HAP-1 (cell line): ENCODE data around the gene SRRM2.

Source experiments
- DNase-seq, 2 experiments: peaks; one replicate each; pipeline ENCODE4 v3.0.0-alpha.2; 2016 to 2020; ENCODE audit warnings: low spot score in 2 of 2
- H3K27me3 ChIP-seq: fragments of 250-450 bp; sonication (Bioruptor Pico); 2 replicates; pipeline ENCODE4 v1.5.1; 2020; ENCODE audit warnings: low read depth, mild to moderate bottlenecking, moderate library complexity
- H3K36me3 ChIP-seq: fragments of 250-450 bp; sonication (Bioruptor Pico); replicated peaks from 2 replicates; pipeline ENCODE4 v1.5.1; 2020; ENCODE audit warnings: mild to moderate bottlenecking
- H3K4me1 ChIP-seq: fragments of 250-450 bp; sonication (Bioruptor Pico); 2 replicates; pipeline ENCODE4 v1.5.1; 2020; ENCODE audit warnings: mild to moderate bottlenecking
- H3K4me3 ChIP-seq: fragments of 250-450 bp; sonication (Bioruptor Pico); 2 replicates; pipeline ENCODE4 v1.5.1; 2020; ENCODE audit warnings: mild to moderate bottlenecking, moderate library complexity
- H3K9me3 ChIP-seq: fragments of 250-450 bp; sonication (Bioruptor Pico); 2 replicates; pipeline ENCODE4 v1.5.1; 2020; ENCODE audit warnings: mild to moderate bottlenecking, moderate library complexity
- in situ Hi-C: fragments of 300-500 bp; cut with MboI; formaldehyde crosslinking; loops from 3 replicates; pipeline ENCODE4 v1.14.3; 2020; ENCODE audit warnings: low sequenced_read_pairs, inconsistent platforms, mixed read lengths

The SRRM2 gene

DNA sequence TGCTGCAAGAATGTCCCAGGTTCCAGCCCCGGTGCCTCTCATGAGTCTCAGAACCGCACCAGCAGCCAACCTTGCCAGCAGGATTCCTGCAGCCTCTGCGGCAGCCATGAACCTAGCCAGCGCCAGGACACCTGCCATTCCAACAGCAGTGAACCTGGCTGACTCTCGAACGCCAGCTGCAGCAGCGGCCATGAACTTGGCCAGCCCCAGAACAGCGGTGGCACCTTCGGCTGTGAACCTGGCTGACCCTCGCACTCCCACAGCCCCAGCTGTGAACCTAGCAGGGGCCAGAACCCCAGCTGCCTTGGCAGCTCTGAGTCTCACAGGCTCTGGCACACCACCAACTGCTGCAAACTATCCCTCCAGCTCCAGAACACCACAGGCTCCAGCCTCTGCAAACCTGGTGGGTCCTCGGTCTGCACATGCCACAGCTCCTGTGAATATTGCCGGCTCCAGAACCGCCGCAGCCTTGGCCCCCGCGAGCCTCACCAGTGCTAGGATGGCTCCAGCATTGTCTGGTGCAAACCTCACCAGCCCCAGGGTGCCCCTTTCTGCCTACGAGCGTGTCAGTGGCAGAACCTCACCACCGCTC lies 14.8 kb downstream of the SRRM2 start:
- no peak for DNase-seq
- H3K27me3 ChIP-seq: no peaks in the 10 kb centered on the region
- no peaks in the 10 kb centered on the region for H3K4me1 ChIP-seq
- peaks cover 99% of the 10 kb centered on the region for H3K36me3 ChIP-seq
- H3K9me3 ChIP-seq: no peaks in the 10 kb centered on the region
- H3K4me3 ChIP-seq: no peak overlapping the region
- in situ Hi-C loops: no loop called here

DNA sequence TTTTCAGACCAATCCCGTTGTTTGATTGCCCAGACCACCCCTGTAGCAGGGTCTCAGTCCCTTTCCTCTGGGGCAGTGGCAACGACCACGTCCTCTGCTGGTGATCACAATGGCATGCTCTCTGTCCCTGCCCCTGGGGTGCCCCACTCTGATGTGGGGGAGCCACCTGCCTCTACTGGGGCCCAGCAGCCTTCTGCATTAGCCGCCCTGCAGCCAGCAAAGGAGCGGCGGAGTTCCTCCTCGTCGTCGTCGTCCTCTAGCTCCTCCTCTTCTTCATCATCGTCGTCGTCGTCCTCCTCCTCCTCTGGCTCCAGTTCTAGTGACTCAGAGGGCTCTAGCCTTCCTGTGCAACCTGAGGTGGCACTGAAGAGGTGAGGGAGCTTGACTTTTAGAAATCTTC lies 15.5 kb downstream of the SRRM2 start:
- Histone ChIP-seq H3K27me3 (no peaks in the 10 kb centered on the region), H3K4me1 (no peaks in the 10 kb centered on the region), H3K9me3 (no peaks in the 10 kb centered on the region), H3K36me3 (peaks cover 97% of the 10 kb centered on the region), H3K4me3 (no peak overlapping the region)
- in situ Hi-C loops: no loop called here
- DNase-seq: no peak

DNA sequence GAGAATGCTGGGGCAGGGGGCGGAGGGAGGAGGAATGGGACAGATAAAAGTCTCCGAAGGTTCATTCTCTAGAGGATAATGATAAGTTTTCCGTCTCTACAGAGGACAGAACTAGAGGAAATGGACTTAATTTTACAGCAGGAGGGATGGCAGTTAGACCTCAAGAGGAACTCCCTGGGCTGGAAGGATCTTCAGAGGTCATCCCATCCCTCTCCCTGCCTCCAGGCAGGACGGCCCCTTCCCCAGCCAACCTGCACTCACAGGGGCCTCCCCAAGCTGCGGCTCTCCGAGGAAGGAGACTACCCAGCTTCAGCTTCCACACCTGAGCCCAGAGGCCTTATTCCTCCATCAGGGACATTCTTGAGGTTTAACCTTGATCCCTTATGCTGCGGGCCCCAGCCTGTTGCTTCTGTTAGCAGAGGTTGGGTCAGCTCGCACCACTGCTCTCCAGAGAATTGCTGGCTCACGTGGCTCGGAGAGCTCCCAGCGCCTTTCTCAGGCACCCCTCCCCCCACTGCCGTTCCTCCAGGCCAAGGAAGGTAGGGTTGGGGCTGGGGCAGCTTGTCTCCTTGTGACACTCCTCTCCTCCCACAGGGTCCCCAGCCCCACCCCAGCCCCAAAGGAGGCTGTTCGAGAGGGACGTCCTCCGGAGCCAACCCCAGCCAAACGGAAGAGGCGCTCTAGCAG lies 16.1 kb downstream of the SRRM2 start:
- no peaks in the 10 kb centered on the region for H3K9me3 ChIP-seq
- peaks cover 97% of the 10 kb centered on the region for H3K36me3 ChIP-seq
- in situ Hi-C loops: no loop called here
- no peak for DNase-seq
- H3K27me3 ChIP-seq: no peaks in the 10 kb centered on the region
- H3K4me1 ChIP-seq: no peaks in the 10 kb centered on the region
- H3K4me3 ChIP-seq: no peak overlapping the region

DNA sequence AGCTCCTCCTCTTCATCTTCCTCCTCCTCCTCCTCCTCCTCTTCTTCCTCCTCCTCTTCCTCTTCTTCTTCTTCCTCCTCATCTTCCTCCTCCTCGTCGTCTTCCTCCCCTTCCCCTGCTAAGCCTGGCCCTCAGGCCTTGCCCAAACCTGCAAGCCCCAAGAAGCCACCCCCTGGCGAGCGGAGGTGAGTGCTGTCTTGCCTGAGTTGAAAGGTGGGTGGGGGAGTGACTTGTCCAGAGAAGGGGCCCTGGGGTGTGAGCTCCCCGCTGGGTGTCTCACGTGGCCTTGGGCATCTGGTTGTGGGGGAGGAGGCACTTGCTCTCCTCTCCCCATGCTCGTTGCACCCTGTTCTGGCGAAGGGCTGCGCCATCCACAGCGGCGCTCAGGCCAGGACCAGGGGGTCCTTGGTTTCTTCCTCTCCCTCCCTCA lies 16.7 kb downstream of the SRRM2 start:
- no peak for DNase-seq
- no peak overlapping the region for H3K4me3 ChIP-seq
- in situ Hi-C loops: no loop called here
- no peaks in the 10 kb centered on the region for H3K9me3 ChIP-seq
- H3K36me3 ChIP-seq: peaks cover 97% of the 10 kb centered on the region
- no peaks in the 10 kb centered on the region for H3K4me1 ChIP-seq
- H3K27me3 ChIP-seq: no peaks in the 10 kb centered on the region

DNA sequence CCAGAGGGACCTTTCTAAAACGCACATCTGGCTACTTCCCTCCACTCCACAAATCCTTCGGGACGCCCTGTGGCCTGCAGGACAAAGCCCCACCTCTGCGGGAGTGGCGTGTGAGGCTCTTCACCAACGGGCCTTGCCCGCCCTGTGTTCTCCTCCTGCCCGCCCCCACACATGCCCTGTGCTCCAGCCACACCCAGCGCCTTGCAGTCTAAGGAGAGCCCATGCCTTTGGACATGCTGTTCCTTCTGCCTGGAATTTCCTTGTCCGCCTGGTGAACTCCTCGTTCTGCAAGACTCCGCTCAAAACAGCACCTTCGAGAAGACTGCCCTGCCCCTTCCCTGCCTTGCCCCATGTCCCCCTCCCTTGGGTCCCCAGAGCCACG lies 17.2 kb downstream of the SRRM2 start:
- Histone ChIP-seq H3K27me3 (no peaks in the 10 kb centered on the region), H3K4me3 (no peak overlapping the region), H3K36me3 (peaks cover 97% of the 10 kb centered on the region), H3K9me3 (no peaks in the 10 kb centered on the region), H3K4me1 (no peaks in the 10 kb centered on the region)
- no peak for DNase-seq
- in situ Hi-C loops: no loop called here

DNA sequence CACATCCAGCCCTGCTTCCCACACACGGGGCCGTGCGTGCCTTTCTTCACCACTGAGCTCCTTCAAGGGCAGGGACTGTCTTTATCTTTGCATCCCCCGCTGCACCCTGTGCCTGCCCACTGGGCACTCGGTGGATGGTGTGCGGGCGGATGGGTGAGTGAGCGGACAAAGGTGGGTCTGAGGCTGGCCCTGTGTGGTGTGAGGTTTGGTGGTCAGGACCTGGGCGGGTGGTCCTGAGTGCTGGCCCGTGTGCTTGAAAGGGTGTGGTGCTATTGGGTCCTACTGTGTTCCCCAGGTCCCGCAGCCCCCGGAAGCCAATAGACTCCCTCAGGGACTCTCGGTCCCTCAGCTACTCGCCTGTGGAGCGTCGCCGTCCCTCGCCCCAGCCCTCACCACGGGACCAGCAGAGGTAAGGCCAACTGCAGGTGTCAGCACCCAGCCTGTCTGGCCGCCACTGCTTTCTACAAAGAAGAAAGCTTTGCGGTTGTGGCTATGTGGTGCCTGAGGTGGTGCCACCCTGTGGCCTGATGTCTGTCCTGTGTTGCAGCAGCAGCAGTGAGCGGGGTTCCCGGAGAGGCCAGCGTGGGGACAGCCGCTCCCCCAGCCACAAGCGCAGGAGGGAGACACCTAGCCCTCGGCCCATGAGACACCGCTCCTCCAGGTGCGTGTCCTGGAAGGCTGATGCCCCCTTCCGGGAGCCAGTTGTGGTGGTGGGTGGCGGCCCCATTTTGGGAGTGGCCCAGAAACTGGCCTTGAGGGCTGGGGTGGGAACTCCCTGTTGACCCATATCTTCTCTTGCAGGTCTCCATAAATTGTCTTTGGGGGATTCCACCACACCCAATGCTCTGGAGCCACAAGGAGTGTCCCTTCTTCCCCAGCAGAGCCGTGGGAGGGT lies 17.9 kb downstream of the SRRM2 start:
- no peaks in the 10 kb centered on the region for H3K27me3 ChIP-seq
- no peaks in the 10 kb centered on the region for H3K4me1 ChIP-seq
- peak in 1 of 2 experiments; percentile 37 for DNase-seq
- H3K4me3 ChIP-seq: no peak overlapping the region
- in situ Hi-C loops: no loop called here
- no peaks in the 10 kb centered on the region for H3K9me3 ChIP-seq
- H3K36me3 ChIP-seq: peaks cover 97% of the 10 kb centered on the region

DNA sequence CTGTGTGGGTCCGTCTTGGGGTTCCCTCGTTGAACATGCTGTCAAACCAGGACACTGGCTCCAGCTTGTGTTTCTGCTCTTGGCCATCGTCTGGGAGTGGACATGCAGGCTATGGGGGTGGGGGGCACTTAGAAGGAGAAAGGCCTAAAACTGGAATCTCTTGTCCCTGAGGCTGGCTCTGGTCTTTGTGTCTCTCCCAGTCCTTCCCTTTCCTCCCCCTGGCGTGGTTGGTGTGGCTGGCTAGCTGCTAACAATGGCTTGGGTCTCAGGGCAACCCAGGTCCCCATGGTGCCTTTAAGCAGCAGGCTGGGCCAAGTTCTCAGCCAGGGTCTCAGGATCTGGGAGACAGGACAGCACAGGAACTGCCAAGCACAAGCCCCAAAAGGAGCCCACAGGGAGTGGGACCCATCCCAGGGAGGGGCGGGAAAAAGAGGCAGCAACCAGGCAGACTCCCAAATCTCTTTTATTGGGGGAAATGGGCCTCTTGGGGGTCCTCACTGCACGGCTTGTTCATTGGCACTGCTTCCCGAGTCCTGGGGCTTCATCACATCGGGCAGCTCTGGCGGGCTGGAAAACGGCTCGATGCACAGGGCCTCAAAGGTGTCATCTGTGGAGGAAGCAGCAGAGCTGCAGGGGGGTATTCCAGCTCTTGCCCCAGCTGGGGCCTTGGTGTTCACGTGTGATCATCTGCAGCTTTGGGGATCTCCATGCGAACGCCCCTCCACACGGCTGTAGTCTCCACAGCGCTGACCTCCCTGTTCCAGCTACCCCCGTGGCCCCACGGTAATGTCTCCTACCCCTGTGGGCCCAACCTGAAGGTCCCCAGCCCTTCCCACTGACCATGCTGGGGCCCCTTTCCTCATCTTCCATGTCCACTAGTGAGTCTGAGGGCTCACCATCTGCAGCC lies 19.3 kb downstream of the SRRM2 start:
- Histone ChIP-seq H3K4me3 (no peak overlapping the region), H3K4me1 (peaks cover 3% of the 10 kb centered on the region; the same call in 1 of the 2 replicates), H3K27me3 (no peaks in the 10 kb centered on the region), H3K9me3 (no peaks in the 10 kb centered on the region), H3K36me3 (peaks cover 84% of the 10 kb centered on the region)
- in situ Hi-C loops: no loop called here
- DNase-seq: no peak

DNA sequence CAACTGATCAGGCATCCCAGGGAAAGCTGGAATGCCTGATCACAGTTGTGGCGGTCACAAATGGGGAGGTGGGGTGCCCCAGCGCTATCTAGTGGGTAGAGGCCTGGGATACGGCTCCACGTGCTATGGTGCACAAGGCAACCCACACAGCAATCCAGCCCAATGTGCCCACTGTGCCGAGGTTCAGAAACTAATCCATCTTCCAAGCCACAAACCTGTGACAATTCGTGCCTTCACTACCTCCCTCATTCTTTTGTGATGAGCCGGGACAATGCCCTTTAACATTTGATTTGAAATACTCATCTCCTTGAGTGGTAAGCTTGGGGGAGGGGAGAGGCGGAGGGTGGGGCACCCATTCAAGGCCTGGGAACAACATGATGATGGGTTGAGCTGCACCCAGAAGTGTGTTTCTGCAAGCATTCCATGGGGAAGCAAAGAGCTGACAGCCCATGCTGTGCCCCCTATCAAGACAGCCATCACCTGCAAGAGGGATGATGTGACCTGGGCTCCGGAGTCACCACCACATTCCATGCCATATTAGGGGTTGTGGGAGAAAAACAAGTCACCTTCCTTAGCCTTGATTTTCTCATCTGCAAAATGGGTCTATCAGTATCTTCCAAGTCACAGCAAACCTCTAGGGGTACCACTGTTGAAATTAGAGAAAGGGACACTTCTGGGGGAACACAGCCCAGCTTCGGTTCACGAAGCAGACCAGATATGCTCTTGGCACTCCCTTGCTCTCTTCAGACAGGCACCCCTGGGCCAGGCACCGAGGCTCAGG lies 20.9 kb downstream of the SRRM2 start:
- Histone ChIP-seq H3K36me3 (peaks cover 72% of the 10 kb centered on the region), H3K4me3 (no peak overlapping the region), H3K9me3 (no peaks in the 10 kb centered on the region), H3K4me1 (peaks cover 7% of the 10 kb centered on the region), H3K27me3 (no peaks in the 10 kb centered on the region)
- in situ Hi-C loops: no loop called here
- no peak for DNase-seq

DNA sequence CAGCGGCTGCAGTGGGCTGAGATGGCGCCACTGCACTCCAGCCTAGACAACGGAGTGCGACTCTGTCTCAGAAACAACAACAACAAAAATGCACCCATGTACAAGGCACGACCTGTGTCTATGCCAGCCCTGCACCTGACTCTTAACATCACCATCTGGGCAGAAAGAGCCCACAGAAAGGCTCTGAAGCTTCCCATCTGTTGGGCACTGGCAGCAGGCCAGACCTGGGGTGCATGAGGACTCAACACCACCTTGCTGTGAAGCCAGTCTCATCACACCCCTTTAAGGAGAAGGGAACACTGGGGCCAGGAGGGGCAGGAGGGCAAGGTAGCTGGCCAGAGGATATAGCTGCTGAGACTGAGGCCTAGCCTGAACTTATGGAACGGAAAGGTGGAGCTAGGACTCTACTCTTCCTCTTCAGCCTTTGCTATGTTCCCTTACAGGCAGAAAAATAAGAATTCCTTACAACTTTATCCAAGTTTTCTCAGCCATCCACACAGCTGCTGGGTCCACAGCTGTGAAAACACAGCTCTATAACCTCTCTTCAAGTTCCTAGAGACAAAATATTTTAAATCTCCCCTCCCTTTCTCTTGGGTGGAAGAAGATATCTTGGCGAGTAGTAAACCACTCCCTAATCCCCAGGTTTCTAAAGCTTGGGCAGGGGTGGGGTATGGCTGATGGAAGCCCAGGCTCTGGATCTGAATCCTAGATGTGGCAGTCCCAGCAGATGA lies 21.9 kb downstream of the SRRM2 start:
- Histone ChIP-seq H3K4me3 (no peak overlapping the region), H3K36me3 (peaks cover 63% of the 10 kb centered on the region), H3K9me3 (no peaks in the 10 kb centered on the region), H3K4me1 (peaks cover 10% of the 10 kb centered on the region), H3K27me3 (no peaks in the 10 kb centered on the region)
- in situ Hi-C loops: no loop called here
- no peak for DNase-seq

DNA sequence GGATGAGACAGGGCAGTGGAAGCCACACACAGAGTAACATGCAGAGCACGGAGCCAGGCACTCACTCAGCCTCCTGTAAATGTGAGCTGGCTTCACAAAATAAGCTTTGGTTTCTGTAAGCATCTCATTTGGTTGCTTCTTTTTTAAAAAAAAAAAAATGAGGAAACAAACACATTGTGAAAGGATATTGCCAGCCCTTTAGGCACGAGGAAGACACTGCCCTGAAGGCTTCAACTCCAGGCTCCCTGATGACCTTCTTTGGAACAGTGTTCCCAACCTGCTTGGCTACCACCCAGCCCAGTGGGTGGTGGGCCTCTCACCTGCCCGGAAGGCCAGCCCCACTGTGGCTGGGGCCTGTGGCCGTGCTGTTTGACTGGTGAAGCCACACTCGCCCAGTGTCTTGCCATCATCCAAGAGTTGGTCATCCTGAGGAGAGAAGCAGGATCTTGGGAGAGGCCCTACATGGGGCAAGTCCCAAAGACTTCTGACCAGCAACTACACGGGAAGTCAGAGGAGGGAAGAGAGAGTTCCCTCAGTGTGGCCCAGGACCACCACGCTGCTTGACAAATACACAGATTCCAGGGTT lies 22.8 kb downstream of the SRRM2 start:
- DNase-seq: no peak
- no peaks in the 10 kb centered on the region for H3K27me3 ChIP-seq
- peaks cover 10% of the 10 kb centered on the region for H3K4me1 ChIP-seq
- peaks cover 54% of the 10 kb centered on the region for H3K36me3 ChIP-seq
- no peak overlapping the region for H3K4me3 ChIP-seq
- no peaks in the 10 kb centered on the region for H3K9me3 ChIP-seq
- in situ Hi-C loops: no loop called here

DNA sequence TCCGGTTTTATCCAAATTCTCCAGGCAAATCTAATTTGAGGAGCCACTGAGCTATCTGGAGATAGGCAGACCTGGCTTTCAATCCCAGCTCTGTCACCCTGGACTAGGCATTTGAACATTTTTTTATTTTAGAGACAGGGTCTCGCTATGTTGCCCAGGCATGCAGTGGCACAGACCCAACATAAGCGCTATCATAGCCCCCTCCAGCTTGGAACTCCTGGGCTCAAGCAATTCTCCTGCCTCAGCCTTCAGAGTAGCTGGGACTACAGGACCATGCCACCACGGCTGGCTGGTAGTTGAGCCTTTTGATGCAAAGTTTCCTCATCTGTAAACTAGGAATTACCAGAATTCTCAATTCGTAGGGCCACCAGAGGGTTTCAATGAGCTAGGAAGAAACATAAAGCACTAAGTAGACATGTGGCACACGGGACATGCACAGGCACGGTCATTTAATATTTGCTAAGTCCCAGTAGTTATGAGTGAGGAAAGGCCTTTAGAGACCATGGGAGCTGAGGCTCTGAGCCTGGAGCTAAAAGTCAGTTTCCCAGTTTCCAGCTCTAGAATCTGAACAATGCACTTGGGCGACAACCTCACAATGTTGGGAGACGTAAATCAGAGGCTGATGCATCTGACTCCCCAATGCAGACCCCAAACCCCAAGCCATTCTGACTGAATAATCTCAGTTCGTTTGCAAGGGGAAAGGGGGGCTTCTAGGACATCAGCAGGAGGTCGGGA lies 23.5 kb downstream of the SRRM2 start:
- H3K4me3 ChIP-seq: peak overlapping the region; percentile 98
- peaks cover 10% of the 10 kb centered on the region for H3K4me1 ChIP-seq
- no peaks in the 10 kb centered on the region for H3K27me3 ChIP-seq
- peaks cover 48% of the 10 kb centered on the region for H3K36me3 ChIP-seq
- no peak for DNase-seq
- in situ Hi-C loops: no loop called here
- no peaks in the 10 kb centered on the region for H3K9me3 ChIP-seq
